BE2C (cell line): ENCODE results near the gene ABHD17C.

Experiments
- DNase-seq: peaks from one replicate; pipeline ENCODE4 v3.0.0-alpha.2; 2020
- H3K27me3 ChIP-seq: fragments of 250-450 bp; sonication (Bioruptor Pico); 2 replicates; pipeline ENCODE4 v1.5.1; 2020; ENCODE audit warnings: mild to moderate bottlenecking
- H3K36me3 ChIP-seq: fragments of 250-450 bp; sonication (Bioruptor Pico); 2 replicates; pipeline ENCODE4 v1.5.1; 2020; ENCODE audit warnings: mild to moderate bottlenecking
- H3K4me1 ChIP-seq: fragments of 250-450 bp; sonication (Bioruptor Pico); 2 replicates; pipeline ENCODE4 v1.5.1; 2020
- H3K4me3 ChIP-seq: 2 replicates; pipeline ENCODE4 v1.5.1; 2011; ENCODE audit warnings: low read depth, low read length
- H3K9me3 ChIP-seq: fragments of 250-450 bp; sonication (Bioruptor Pico); 2 replicates; pipeline ENCODE4 v1.5.1; 2020
- CTCF ChIP-seq: IDR thresholded peaks from 2 replicates; pipeline ENCODE4 v1.5.1; 2012; ENCODE audit warnings: mild to moderate bottlenecking, low read depth, low read length

The ABHD17C gene

GRCh38 chr15:80699981-80700380, 4.9 kb downstream of the ABHD17C start:
- TF ChIP-seq CTCF: no peak
- no peaks in the 10 kb centered on the region for H3K9me3 ChIP-seq
- DNase-seq: no peak
- no peaks in the 10 kb centered on the region for H3K36me3 ChIP-seq
- no peaks in the 10 kb centered on the region for H3K4me1 ChIP-seq
- H3K27me3 ChIP-seq: no peaks in the 10 kb centered on the region
- no peak overlapping the region for H3K4me3 ChIP-seq

GRCh38 chr15:80701676-80702311, 6.7 kb downstream of the ABHD17C start:
- Histone ChIP-seq H3K36me3 (no peaks in the 10 kb centered on the region), H3K4me1 (no peaks in the 10 kb centered on the region), H3K9me3 (no peaks in the 10 kb centered on the region), H3K4me3 (no peak overlapping the region), H3K27me3 (no peaks in the 10 kb centered on the region)
- no peak for DNase-seq
- TF ChIP-seq CTCF: no peak

- Histone ChIP-seq H3K4me1 (no peaks in the 10 kb centered on the region), H3K4me3 (no peak overlapping the region), H3K36me3 (no peaks in the 10 kb centered on the region), H3K27me3 (no peaks in the 10 kb centered on the region), H3K9me3 (no peaks in the 10 kb centered on the region)
- no peak for TF ChIP-seq CTCF
- DNase-seq: no peak
Observed at GRCh38 chr15:80703081-80703480, 8.0 kb downstream of the ABHD17C start.

GRCh38 chr15:80703965-80704364, 8.9 kb downstream of the ABHD17C start:
- Histone ChIP-seq H3K4me1 (no peaks in the 10 kb centered on the region), H3K9me3 (no peaks in the 10 kb centered on the region), H3K27me3 (no peaks in the 10 kb centered on the region), H3K36me3 (no peaks in the 10 kb centered on the region), H3K4me3 (no peak overlapping the region)
- DNase-seq: no peak
- TF ChIP-seq CTCF: no peak

- Histone ChIP-seq H3K4me3 (no peak overlapping the region), H3K4me1 (no peaks in the 10 kb centered on the region), H3K36me3 (no peaks in the 10 kb centered on the region), H3K27me3 (no peaks in the 10 kb centered on the region), H3K9me3 (no peaks in the 10 kb centered on the region)
- DNase-seq: no peak
- no peak for TF ChIP-seq CTCF
Observed at GRCh38 chr15:80706161-80706560, 11.1 kb downstream of the ABHD17C start.

GRCh38 chr15:80709542-80709941, 14.4 kb downstream of the ABHD17C start:
- Histone ChIP-seq H3K27me3 (no peaks in the 10 kb centered on the region), H3K9me3 (no peaks in the 10 kb centered on the region), H3K36me3 (no peaks in the 10 kb centered on the region), H3K4me3 (no peak overlapping the region), H3K4me1 (no peaks in the 10 kb centered on the region)
- no peak for DNase-seq
- TF ChIP-seq CTCF: no peak
